Measurements from ENCODE around the gene FAM47C. TPM values are rescaled to one million over a fixed set of nuclear protein-coding genes. Genes with fewer than 3 reads are reported as not detected.
"Not testable (repeated sequence)": the region's sequence is repeated elsewhere in the genome, so short reads cannot be mapped to it uniquely, and the experiment has no call there.

The FAM47C gene
- total and polyA plus RNA-seq, 9 donors: not detected

DNA sequence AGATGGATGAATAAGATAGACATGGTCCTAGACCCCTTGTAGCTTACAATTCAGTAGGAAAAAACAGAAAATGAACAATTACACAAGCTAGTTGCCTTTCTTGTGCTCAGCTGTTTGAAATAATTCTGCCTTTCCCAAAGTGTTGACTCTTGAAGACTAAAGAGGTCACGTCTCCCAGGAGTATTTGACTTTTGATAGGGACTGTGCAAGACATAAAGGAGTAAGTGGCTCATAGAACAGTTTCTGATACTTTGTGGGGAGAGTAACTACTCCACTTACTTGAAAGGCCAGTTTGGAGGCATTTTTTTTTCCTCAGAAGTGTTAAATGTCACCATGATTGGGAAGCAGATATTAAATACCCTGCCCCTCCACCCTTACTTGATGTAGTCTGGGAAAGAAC lies 21.0 kb upstream of the FAM47C start:
- no CpG with 5 or more reads among the region's 1 CpG for WGBS (ENCODE audit: insufficient coverage)
- H3K4me3 ChIP-seq (ENCODE audit: low read length); H3K36me3 ChIP-seq (ENCODE audit: control insufficient read depth, insufficient read depth, low read length); DNase-seq; H3K27ac ChIP-seq (ENCODE audit: low read length); H3K9me3 ChIP-seq (replicated peaks; ENCODE audit: control insufficient read depth, low read depth, low read length); H3K4me1 ChIP-seq (ENCODE audit: control insufficient read depth, insufficient read depth, low read length): not testable (repeated sequence)
- peaks cover 13% of the 10 kb centered on the region for H3K27me3 ChIP-seq (ENCODE audit: control insufficient read depth, insufficient read depth, low read length)

DNA sequence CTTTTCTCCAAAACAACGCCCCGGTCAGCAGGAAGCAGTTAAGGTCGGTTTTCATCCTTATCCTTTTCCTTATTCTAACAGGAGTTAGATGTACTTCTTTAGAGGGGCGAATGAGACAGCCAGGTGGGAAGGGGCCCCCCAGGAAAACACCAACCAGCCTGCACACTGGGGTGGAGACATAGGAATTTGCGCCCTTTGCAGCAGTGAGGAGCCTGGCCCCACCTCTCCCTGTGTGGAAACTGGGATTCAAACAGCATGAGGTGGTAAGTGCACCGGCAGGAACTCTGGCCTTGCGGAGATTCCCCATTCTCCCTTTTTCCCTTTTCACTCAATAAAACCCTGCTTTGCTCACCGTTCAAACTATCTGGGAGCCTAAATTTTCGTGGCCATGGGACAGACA lies 8.0 kb upstream of the FAM47C start:
- WGBS (ENCODE audit: insufficient coverage): 43% methylated on average over 4 of the region's 9 CpGs
- Histone ChIP-seq H3K9me3 (replicated peaks; ENCODE audit: control insufficient read depth, low read depth, low read length) (no peaks in the 10 kb centered on the region), H3K27me3 (ENCODE audit: control insufficient read depth, insufficient read depth, low read length) (peaks cover 5% of the 10 kb centered on the region), H3K4me1 (ENCODE audit: control insufficient read depth, insufficient read depth, low read length) (no peaks in the 10 kb centered on the region), H3K4me3 (ENCODE audit: low read length) (no peak overlapping the region), H3K36me3 (ENCODE audit: control insufficient read depth, insufficient read depth, low read length) (no peaks in the 10 kb centered on the region), H3K27ac (ENCODE audit: low read length) (no peak overlapping the region)
- no peak for DNase-seq

DNA sequence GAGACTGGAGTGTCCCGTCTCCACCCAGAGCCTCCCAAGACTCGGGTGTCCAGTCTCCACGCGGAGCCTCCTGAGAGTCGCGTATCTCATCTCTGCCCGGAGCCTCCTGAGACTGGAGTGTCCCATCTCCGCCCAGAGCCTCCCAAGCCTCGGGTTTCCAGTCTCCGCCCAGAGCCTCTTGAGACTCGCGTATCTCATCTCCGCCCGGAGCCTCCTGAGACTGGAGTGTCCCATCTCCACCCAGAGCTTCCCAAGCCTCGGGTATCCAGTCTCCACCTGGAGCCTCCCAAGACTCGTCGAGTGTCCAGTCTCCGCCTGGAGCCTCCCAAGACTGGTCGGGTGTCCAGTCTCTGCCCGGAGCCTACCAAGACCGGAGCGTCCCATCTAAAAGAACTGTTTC lies 2.3 kb downstream of the FAM47C start:
- Histone ChIP-seq H3K4me3 (ENCODE audit: low read length) (no peak overlapping the region), H3K27ac (ENCODE audit: low read length) (no peak overlapping the region), H3K9me3 (replicated peaks; ENCODE audit: control insufficient read depth, low read depth, low read length) (peaks cover 8% of the 10 kb centered on the region), H3K27me3 (ENCODE audit: control insufficient read depth, insufficient read depth, low read length) (peaks cover 2% of the 10 kb centered on the region), H3K36me3 (ENCODE audit: control insufficient read depth, insufficient read depth, low read length) (no peaks in the 10 kb centered on the region), H3K4me1 (ENCODE audit: control insufficient read depth, insufficient read depth, low read length) (no peaks in the 10 kb centered on the region)
- no peak for DNase-seq
- WGBS (ENCODE audit: insufficient coverage): 89% methylated on average over 19 of the region's 22 CpGs

DNA sequence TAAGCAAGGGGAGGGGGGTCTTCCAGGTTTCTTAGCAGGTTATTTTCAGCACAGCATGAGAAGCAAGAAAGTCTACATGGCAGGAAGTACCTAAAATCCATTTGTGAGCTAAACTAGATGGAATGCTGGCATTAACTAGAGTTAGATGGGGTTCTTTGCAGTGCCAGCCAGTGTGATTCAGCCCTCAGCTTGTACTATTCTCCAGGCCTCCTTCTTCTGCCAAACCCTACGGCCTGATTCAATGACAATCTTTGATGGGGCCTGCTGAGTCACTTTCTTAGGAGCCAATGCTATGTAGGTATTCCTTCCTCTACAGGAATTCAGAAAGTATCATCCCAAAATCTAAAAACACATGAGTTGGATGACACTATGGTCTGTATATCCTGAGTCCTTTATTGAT lies 26.1 kb downstream of the FAM47C start:
- not testable (repeated sequence) for DNase-seq; H3K9me3 ChIP-seq (replicated peaks; ENCODE audit: control insufficient read depth, low read depth, low read length); H3K27me3 ChIP-seq (ENCODE audit: control insufficient read depth, insufficient read depth, low read length); H3K27ac ChIP-seq (ENCODE audit: low read length); H3K4me3 ChIP-seq (ENCODE audit: low read length); H3K36me3 ChIP-seq (ENCODE audit: control insufficient read depth, insufficient read depth, low read length); H3K4me1 ChIP-seq (ENCODE audit: control insufficient read depth, insufficient read depth, low read length)
- no CpG with 5 or more reads among the region's 1 CpG for WGBS (ENCODE audit: insufficient coverage)

DNA sequence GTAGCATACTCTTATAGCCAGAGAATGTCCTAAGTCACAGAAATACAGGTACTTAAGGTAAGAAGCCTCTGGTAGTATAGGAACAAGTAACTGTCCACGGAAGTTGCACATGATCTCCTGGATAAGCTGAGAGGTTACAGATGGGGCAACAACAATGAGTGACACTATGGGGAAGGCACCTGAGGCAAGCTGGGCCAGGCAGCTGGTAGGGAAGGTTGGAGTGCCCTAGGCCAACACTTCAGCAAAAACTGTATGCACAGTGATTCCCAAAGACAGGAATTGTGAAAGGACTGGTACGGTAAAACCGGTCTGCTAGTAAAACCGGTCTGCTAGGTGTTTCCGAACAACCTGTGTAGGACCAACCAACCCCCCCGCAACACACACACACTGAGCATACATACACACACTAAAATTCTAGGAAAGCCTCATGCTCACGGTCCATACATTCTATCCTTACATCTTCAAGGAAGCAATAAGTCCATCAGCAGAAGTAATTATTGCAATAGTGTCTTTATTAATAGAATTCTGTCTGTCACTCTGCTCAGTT lies 28.6 kb downstream of the FAM47C start:
- H3K27me3 ChIP-seq (ENCODE audit: control insufficient read depth, insufficient read depth, low read length); H3K4me1 ChIP-seq (ENCODE audit: control insufficient read depth, insufficient read depth, low read length); DNase-seq; H3K9me3 ChIP-seq (replicated peaks; ENCODE audit: control insufficient read depth, low read depth, low read length); H3K36me3 ChIP-seq (ENCODE audit: control insufficient read depth, insufficient read depth, low read length); H3K27ac ChIP-seq (ENCODE audit: low read length); H3K4me3 ChIP-seq (ENCODE audit: low read length): not testable (repeated sequence)
- no CpG with 5 or more reads among the region's 7 CpGs for WGBS (ENCODE audit: insufficient coverage)

DNA sequence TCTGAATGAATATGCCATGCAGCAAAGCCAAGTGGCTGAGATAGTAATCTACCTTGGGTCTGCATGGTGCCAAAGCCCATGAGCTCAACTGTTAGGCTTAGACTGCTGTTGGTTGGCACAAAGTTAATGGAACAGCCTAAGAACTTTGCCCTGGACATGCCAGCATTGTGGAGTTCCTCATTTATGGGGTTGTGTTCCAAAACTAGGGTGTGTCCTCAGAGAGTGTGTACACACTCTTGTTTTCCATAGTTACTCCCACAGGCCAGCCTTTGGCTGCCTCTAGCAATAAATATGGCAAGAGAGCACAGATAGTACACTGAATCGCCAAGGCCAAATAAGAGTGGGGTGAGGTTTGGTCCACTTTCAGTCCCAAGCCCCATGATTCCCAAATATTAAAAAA lies 30.6 kb downstream of the FAM47C start:
- not testable (repeated sequence) for H3K4me1 ChIP-seq (ENCODE audit: control insufficient read depth, insufficient read depth, low read length)
- WGBS (ENCODE audit: insufficient coverage): no CpG with 5 or more reads among the region's 1 CpG

DNA sequence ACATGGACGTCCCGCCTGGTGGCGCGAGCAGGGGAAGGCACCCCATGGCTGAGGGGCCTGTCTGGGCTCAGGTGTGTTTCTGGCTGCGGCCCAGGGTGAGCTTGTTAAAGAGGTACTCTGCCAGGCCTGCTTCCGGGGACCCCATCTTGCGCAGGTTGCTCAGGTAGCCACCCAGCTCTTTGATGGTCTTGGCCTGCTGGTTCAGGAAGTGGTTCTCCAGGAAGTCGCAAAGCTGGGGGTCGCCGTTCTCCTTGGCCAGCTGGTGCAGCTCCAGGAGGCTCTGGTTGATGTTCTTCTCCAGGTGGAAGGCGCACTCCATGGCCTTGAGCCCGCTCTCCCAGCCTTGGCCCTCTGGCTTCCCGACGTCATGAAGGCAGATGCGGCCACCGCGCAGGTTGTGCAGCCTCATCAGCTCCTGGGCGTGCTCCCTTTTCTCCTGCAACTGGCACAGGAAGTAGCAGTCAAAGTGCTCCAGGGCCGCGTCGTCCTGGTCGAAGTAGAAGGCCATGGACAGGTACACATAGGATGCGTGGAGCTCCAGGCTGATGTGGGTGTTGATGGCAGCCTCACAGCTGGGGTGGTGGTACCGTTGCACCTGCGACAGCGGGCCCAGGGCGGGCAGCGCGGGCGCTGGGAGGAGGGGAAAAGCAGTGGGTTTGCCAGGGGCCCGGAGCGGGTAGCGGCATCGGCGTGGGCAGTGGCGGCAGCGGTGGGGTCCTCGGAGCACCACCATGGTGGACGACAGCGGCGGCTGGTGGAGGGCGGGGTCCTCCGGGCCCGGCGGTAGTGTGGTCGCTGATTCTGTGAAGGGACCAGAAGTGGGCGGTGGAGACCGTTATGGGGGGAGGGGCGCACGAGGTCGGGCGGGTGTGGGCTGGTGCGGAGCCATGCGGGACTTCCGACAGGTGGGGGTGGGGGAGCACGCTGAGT lies 35.1 kb downstream of the FAM47C start:
- not testable (repeated sequence) for H3K4me3 ChIP-seq (ENCODE audit: low read length); H3K27ac ChIP-seq (ENCODE audit: low read length); H3K4me1 ChIP-seq (ENCODE audit: control insufficient read depth, insufficient read depth, low read length); H3K36me3 ChIP-seq (ENCODE audit: control insufficient read depth, insufficient read depth, low read length); DNase-seq; H3K9me3 ChIP-seq (replicated peaks; ENCODE audit: control insufficient read depth, low read depth, low read length); H3K27me3 ChIP-seq (ENCODE audit: control insufficient read depth, insufficient read depth, low read length)
- WGBS (ENCODE audit: insufficient coverage): 83% methylated on average over 27 of the region's 56 CpGs

More for the DNA sequence above, 30.6 kb downstream of the FAM47C start:
- not testable (repeated sequence) for H3K27ac ChIP-seq (ENCODE audit: low read length); H3K4me3 ChIP-seq (ENCODE audit: low read length); H3K27me3 ChIP-seq (ENCODE audit: control insufficient read depth, insufficient read depth, low read length); H3K9me3 ChIP-seq (replicated peaks; ENCODE audit: control insufficient read depth, low read depth, low read length); H3K36me3 ChIP-seq (ENCODE audit: control insufficient read depth, insufficient read depth, low read length); DNase-seq

DNA sequence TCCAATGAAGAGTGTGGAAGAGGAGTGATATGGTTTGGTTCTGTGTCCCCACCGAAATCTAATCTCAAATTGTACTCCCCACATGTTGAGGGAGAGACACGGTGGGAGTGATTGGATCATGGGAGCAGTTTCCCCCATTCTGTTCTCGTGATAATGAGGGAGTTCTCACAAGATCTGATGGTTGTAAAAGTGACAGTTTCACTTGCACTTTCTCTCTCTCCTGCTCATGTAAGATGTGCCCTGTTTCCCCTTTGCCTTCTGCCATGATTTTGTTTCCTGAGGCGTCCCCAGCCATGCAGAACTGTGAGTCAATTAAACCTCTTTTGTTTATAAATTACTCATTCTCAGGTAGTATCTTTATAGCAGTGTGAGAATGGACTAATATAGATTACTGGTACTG lies 39.6 kb downstream of the FAM47C start:
- no peaks in the 10 kb centered on the region for H3K9me3 ChIP-seq (replicated peaks; ENCODE audit: control insufficient read depth, low read depth, low read length)
- WGBS (ENCODE audit: insufficient coverage): 0% methylated on average over 1 of the region's 4 CpGs
- no peaks in the 10 kb centered on the region for H3K36me3 ChIP-seq (ENCODE audit: control insufficient read depth, insufficient read depth, low read length)
- no peak for DNase-seq
- no peak overlapping the region for H3K27ac ChIP-seq (ENCODE audit: low read length)
- H3K4me1 ChIP-seq (ENCODE audit: control insufficient read depth, insufficient read depth, low read length): no peaks in the 10 kb centered on the region
- no peak overlapping the region for H3K4me3 ChIP-seq (ENCODE audit: low read length)
- peaks cover 5% of the 10 kb centered on the region for H3K27me3 ChIP-seq (ENCODE audit: control insufficient read depth, insufficient read depth, low read length)

DNA sequence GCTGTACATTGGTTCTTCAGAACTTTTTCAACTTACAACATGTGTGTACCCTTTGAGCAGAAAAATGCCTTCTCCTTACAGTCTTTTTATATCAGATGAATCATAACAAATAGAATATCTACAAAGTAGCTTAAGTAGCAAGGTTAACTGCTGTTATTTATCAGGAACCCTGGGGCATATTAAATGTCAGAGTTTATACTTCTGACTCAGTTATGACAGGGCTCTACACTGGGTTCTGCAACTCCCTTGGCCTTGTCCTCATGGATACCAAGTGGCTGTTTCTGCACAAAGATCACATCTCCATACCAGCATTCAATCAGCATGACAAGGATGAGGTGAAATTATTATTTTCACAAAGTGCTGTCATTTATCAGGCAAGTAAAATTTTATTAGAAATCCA lies 49.4 kb downstream of the FAM47C start:
- H3K27me3 ChIP-seq (ENCODE audit: control insufficient read depth, insufficient read depth, low read length); H3K4me3 ChIP-seq (ENCODE audit: low read length); H3K27ac ChIP-seq (ENCODE audit: low read length); H3K9me3 ChIP-seq (replicated peaks; ENCODE audit: control insufficient read depth, low read depth, low read length); DNase-seq; H3K36me3 ChIP-seq (ENCODE audit: control insufficient read depth, insufficient read depth, low read length); H3K4me1 ChIP-seq (ENCODE audit: control insufficient read depth, insufficient read depth, low read length): not testable (repeated sequence)

DNA sequence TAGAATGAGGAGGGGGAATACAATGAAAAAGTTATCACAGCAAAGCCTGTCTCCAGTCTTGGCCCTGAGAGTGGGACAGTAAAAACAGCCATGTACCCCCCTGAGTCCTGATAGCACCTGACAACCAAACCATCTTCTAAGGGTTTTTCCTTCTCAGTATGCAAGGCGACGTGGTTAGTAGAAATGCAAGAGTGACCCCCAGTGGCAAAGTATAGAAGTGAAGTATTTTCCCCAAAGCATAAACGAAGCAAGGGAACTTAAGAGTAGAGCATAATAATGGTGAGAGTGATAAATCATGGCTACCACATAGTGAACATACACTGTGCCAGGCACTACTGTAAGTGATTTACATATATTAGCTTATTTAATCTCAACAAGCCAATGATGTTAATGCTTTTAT lies 52.8 kb downstream of the FAM47C start:
- Histone ChIP-seq H3K36me3 (ENCODE audit: control insufficient read depth, insufficient read depth, low read length) (no peaks in the 10 kb centered on the region), H3K27ac (ENCODE audit: low read length) (no peak overlapping the region), H3K4me1 (ENCODE audit: control insufficient read depth, insufficient read depth, low read length) (no peaks in the 10 kb centered on the region), H3K4me3 (ENCODE audit: low read length) (no peak overlapping the region), H3K9me3 (replicated peaks; ENCODE audit: control insufficient read depth, low read depth, low read length) (no peaks in the 10 kb centered on the region), H3K27me3 (ENCODE audit: control insufficient read depth, insufficient read depth, low read length) (peaks cover 2% of the 10 kb centered on the region)
- WGBS (ENCODE audit: insufficient coverage): no CpG with 5 or more reads among the region's 3 CpGs
- peak; percentile 25 for DNase-seq

All from muscle of leg (tissue), 11 donors.